HG03095 (cell line): ENCODE results near the gene PIAS1.
"Not testable (repeated sequence)": the region's sequence is repeated elsewhere in the genome, so short reads cannot be mapped to it uniquely, and the experiment has no call there.

Experiments used
- ATAC-seq: cut with Tn5 transposase; IDR thresholded peaks from one replicate; pipeline ENCODE4 v1.9.1; 2021; ENCODE audit warnings: moderate library complexity; ENCODE audit not compliant: unreplicated experiment

The PIAS1 gene

GRCh38 chr15:68113751-68114150, 59.6 kb downstream of the PIAS1 start:
- no peak for ATAC-seq

- ATAC-seq = no peak
These were observed 60.2 kb downstream of the PIAS1 start for GRCh38 chr15:68114356-68114755.

GRCh38 chr15:68114840-68115239, 60.7 kb downstream of the PIAS1 start:
- no peak for ATAC-seq

- ATAC-seq = no peak
These were observed 70.6 kb downstream of the PIAS1 start for GRCh38 chr15:68124700-68125099.

- no peak for ATAC-seq
These were observed 72.3 kb downstream of the PIAS1 start for GRCh38 chr15:68126396-68126795.

- ATAC-seq = no peak
These were observed 75.0 kb downstream of the PIAS1 start for GRCh38 chr15:68129072-68129471.

DNA sequence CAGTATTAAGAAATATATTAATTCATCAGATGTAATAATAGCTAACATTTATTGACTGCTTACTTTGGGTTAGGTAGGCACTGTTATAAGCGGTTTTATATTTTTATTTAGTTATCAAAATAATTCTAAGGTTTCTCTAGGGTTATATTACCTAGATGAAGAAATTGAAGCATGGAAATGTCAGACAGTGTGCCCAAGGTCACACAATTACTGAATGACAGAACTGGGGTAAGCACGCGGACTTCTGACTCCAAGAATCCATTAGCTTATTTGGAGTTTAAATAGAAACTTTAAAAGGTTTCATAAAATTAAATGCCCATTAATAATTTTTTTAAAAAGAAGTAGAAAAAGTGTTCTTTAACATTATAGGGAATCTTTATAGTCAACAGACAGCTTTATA, 76.7 kb downstream of the PIAS1 start:
- no peak for ATAC-seq

DNA sequence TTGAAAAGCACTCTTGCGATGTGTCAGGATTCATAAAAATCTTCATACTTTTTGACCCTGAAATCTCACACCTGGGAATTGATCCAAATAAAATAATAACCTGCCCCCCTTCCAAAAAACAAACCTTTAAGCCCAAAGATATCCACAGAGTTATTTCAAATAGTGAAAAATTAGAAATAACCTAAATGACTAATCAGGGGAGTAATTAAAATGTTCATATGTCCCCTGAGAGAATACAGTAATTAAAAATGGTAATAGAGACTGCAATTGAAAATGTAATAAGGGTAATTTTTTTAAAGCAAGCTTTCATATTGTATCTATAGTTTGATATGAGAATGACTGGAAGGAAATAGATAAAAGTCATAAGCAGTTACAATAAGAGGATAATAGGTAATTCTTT, 83.0 kb downstream of the PIAS1 start:
- no peak for ATAC-seq

- no peak for ATAC-seq
These were observed 89.0 kb downstream of the PIAS1 start for GRCh38 chr15:68143129-68143528.

DNA sequence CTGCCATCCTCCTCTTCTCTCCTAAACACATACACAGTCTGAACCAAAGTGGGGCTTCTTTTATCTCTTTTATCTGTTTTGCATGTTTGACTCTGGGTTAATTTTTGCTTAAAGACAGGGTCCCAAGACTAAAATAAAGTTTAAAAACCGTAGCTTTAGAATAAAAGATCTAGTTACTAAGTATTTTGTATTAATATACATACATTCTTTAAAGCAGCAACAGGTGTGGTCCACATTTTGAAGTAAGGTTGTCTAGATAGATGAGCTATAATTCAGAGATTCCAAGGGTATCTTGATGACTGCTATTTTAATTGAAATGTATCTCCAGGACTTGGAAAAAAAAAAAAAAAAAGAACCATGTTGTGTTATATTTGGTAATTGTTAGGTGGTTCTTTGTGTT, 89.7 kb downstream of the PIAS1 start:
- ATAC-seq = no peak

DNA sequence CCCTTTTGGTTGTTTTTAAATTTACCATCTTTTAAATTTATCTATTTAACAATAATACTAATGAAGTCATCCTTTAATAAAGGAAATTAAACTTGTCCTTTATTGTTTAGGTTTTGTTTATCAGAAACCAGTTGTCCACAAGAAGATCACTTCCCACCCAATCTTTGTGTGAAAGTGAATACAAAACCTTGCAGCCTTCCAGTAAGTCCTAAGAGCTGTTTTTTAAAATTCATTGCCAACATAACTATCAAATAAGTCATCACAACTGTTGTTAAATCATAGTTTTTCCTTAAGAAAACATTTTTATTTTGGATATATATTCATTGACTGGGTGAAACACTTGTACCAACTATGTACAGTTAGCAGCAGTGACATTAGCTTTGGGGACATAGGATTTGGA, 91.6 kb downstream of the PIAS1 start:
- ATAC-seq = no peak

DNA sequence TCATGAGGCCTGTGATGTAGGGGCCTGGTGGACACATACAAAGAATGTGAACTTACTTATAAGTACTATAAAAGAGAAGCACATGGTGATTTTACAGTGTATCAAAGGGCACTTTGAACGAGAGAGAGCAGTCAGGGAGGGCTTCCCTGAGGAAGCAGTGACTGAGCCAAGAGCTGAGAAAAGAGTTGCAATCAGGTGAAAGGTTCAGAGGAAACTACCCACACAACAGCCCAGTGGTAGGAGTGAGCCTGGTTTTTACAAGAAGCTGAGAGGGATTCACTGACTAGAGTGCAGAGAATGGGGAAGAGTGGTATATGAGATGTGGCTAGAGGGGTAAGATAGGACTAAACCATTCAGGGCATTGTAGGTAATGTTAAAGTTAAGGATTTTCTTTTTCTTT, 93.9 kb downstream of the PIAS1 start:
- no peak for ATAC-seq

- no peak for ATAC-seq
These were observed 94.9 kb downstream of the PIAS1 start for GRCh38 chr15:68149059-68149458.

GRCh38 chr15:68150187-68150586, 96.1 kb downstream of the PIAS1 start:
- no peak for ATAC-seq

DNA sequence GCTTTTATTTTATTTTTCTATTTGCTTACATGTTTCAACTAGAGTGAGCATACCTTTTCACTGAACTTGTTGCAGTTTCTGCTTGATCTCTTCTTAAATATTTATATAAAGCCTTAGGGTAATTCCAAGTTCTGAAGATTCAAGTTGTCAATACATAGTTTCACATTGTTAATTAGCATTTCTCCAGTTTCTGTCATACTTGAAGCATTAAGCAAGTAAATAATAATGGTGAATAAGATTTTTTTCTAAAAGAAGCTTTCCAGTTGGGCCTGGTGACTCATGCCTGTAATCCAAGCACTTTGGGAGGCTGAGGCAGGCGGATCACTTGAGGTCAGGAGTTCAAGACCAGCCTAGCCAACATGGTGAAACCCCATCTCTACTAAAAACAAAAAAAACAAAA, 97.2 kb downstream of the PIAS1 start:
- no peak for ATAC-seq

DNA sequence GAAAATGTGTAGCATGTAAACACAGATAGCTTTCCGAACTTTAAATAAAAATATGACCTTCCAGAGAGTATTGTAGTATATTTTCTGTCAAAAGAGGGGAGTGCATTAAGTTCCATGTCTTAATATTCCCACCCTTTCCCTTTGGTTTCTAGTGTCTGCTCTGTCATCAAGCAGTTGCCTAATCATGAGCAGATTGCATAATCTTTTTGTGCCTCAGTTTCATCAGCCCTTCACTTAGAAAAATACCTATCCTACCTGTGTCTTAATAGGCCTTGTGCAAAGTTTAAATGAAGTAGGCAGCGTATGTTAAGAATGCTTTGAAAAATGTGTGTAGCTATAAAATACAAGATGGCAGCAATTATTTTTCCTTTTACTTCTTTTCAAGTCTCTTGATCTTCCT, 98.2 kb downstream of the PIAS1 start:
- ATAC-seq = no peak

GRCh38 chr15:68154923-68155559, 100.9 kb downstream of the PIAS1 start:
- no peak for ATAC-seq

DNA sequence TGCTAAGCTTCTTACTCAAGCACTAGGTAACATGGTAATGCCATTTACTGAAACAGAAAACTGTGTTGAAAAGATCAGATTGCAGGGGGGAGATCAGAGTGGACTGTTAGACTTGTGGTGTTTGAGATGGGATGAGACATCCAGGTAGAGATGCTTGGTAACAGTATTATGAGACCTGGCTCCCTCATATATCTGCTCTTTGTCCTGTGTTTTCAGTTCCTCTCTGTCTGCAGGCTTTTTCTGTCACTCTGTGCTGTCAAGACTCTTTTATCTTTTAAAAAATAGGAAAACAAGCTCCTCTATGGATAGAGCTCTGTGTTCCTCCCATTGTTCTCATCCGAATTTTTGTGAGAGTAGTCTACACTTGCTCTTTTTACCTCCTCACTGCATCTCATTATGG, 103.0 kb downstream of the PIAS1 start:
- no peak for ATAC-seq

- ATAC-seq = no peak
These were observed 104.0 kb downstream of the PIAS1 start for GRCh38 chr15:68158046-68158628.

DNA sequence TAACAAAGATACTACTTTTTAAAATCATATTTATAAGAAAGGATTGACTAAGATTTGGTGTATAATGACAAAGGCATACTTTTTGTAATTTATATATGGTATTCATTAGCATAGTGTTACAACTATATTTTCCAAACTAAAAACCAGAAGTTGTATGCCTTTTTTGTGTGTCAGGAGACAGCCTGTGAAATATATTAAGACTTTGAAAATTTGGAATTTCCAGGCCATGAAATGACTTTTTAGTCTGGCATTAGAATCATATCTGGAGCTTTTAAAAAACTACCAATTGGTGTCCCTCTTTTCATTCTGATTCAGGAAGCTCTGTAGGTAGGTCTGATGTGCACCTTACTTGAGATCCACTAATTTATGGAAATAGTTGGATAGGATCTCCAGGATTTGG, 109.1 kb downstream of the PIAS1 start:
- no peak for ATAC-seq

DNA sequence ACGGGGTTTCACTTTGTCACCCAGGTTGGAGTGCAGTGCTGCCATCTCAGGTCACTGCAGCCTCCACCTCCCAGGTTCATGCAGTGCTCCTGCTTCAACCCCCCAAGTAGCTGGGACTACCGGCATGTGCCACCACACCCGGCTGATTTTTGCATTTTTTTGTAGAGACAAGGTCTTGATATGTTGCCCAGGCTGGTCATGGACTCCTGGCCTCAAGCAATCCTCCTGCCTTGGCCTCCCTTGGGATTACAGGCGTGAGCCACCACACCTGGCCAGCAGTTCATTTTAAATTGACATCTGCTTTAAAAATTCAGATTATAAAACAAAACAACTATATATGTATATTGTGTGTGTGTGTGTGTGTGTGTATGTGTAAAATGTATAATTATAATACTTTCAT, 112.7 kb downstream of the PIAS1 start:
- no peak for ATAC-seq

DNA sequence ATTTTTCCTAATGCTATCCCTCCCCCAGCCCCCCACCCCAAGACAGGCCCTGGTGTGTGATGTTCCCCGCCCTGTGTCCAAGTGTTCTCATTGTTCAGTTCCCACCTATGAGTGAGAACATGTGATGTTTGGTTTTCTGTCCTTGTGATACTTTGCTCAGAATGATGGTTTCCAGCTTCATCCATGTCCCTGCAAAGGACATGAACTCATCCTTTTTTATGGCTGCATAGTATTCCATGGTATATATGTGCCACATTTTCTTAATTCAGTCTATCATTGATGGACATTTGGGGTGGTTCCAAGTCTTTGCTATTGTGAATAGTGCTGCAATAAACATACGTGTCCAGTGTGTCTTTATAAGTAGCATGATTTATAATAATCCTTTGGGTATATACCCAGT, 117.9 kb downstream of the PIAS1 start:
- ATAC-seq = not testable (repeated sequence)

- ATAC-seq = no peak
These were observed 119.0 kb downstream of the PIAS1 start for GRCh38 chr15:68173119-68173518.
